SW480 (cell line): Measurements from ENCODE around the gene CNTLN.
A peak's percentile ranks its signal among the peaks of the same experiment; 100 is the strongest.
"Not testable (repeated sequence)": the region's sequence is repeated elsewhere in the genome, so short reads cannot be mapped to it uniquely, and the experiment has no call there.

ENCODE experiments used
- DNase-seq: peaks from one replicate; pipeline ENCODE4 v3.0.0-alpha.2; 2016; ENCODE audit warnings: low spot score

CNTLN gene

DNA sequence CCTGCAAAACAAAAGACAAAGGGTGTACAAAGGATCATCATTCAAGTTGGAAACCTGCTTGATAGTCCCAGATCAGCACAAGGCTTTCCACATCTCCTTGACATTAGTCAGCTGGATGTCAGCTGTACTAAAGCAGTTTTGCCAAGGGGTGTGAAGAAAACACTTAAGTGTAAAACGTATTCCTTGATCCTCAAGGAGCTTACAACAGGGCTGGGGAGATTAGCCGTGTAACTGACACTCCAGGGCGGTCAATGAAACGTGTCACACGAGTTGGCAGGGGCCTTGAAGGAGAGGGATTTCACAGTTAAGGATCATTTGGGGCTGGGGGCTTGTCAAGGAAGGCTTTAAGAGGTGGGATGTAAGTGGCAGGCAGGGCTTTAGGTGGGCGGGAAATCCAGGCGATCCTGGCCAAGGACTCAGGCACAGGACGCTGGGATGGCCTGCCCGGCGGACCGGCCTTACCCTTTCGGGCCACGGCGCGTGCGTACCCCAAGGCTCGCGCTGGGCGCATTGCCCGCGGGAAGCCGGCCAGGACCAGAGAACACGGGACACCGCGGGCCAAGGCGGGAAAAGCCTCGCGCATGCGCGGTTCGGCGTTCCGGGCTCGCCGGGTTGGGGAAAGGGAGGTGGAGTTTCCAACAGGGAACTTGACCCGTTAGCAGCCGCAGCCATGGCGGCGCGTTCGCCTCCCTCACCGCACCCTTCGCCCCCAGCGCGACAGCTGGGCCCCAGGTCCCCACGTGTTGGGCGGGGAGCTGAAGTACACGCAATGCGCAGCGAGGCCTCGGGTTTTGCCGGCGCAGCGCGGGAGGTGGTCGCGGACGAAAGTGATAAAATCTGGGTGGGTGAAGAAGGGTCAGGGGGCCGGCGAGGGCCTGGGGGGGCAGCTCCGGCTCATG, at the start of gene CNTLN:
Gene CNTLN, plus strand, starts transcription at position 645 of the 899 bp plus-strand sequence. Its CDS starts 26 bp downstream, at position 671.
- DNase-seq, result peak; percentile 54

DNA sequence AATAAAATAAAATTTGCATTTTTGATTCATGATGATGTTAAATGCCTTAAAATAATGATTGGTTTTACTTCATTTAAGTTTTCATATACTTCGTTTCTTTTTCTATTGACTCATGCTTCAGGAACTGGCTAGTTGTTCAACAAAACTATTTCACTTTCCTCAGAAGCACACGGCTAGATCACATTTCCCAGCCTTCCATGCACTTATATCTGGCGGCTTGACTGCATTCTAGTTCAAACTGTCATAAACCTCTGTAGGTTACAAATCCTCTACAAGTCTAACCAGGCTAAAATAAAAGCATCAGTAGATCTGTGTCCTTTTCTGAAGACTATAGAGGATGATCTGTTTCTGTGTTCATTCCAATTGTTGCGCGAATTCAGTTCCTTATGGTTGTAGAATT, 46.3 kb upstream of the CNTLN start:
- no peak for DNase-seq

DNA sequence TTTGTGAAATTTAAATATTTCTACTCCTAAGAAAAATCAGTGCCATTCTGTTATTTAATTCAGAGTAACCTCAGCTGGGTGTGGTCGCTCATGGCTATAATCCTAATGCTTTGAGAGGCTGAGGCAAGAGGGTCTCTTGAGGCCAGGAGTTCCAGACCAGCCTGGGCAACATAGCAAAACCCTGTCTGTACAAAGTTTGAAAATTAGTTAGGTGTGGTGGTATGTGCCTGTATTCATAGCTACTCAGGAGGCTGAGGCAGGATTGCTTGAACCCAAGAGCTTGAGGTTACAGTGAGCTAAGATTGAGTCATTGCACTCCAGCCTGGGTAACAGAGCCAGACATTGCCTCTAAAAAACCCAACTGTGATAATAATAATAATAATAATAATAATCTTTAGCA, 44.8 kb upstream of the CNTLN start:
- DNase-seq, result no peak

GRCh38 chr9:17116400-17116837, 18.4 kb upstream of the CNTLN start:
- DNase-seq, result peak; percentile 43

DNA sequence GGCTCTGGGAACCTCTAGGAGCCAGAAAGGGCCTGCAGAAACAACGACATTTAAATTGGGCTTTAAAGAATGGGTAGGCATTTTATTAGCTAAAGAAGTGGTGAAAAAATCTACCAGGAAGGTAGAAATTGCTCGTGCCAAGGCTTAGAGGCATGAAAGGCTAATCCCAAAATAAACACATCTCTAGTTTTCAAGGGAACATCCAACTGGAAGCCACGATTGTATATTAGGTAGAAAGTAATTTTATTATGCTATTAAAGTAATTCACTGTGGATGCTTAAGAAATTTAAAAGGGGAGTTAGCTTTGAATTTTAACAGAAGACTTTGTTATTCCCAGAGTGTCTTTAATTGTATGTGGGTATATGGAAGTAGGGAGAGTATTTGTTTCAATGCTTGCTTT, 17.5 kb upstream of the CNTLN start:
- DNase-seq, result no peak

GRCh38 chr9:17120203-17120602, 14.6 kb upstream of the CNTLN start:
- DNase-seq, result no peak

DNA sequence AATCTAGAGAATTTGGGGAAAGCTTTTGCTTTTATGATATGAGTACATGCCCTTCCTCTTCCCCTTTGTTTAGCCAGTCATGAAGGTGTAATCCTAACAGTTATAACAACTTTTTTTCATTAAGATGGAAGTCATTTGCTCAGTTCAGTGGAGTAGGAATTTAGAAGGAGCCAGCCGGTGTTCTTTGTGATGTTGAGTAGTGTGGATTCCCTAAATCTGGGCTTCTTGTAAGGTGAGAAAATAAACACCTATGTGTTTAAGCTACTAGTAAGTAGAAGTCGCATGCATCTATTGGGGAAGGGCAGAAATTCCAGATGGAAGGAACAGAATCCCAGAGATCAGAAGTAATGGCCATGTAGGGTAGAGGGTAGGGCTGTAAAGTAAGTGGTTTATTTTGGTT, 13.6 kb upstream of the CNTLN start:
- no peak for DNase-seq

- no peak for DNase-seq
These were observed 4.5 kb upstream of the CNTLN start for GRCh38 chr9:17130291-17130690.

DNA sequence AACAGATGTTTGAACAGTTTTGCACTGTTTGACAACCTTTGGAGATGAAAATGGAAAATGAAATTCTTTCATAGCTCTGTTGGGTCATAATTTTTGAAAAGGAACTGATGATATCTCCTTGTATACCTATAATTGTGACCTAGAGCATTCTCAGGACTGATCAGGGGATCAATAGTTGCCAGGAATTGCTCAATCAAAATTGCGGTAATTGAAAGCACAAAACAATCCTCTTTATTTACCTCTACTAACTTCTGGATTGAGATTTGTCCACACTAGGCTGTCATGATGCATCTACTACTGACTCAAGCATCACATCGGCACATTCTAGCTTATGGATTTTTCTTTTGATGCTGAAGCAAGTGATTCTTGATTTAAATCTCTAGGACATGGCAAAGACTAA, 4.1 kb upstream of the CNTLN start:
- no peak for DNase-seq

DNA sequence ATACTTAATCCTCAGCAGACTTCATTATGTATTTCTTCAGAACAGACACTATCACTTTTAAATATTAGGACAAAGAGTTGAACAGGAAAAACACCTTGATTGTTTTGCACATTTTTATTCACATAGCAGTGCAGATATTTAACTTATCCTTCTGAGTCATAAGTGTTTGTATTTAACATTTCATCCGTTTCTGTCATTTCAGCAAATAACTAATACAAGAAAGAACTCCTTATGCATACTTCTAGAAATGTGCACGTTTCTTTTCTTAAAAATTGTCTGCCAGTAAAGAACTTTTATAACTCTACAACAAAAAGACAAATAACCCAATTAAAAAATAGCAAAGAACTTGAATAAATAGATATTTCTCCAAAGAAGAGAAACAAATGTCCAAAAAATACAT, 3.3 kb upstream of the CNTLN start:
- no peak for DNase-seq

DNA sequence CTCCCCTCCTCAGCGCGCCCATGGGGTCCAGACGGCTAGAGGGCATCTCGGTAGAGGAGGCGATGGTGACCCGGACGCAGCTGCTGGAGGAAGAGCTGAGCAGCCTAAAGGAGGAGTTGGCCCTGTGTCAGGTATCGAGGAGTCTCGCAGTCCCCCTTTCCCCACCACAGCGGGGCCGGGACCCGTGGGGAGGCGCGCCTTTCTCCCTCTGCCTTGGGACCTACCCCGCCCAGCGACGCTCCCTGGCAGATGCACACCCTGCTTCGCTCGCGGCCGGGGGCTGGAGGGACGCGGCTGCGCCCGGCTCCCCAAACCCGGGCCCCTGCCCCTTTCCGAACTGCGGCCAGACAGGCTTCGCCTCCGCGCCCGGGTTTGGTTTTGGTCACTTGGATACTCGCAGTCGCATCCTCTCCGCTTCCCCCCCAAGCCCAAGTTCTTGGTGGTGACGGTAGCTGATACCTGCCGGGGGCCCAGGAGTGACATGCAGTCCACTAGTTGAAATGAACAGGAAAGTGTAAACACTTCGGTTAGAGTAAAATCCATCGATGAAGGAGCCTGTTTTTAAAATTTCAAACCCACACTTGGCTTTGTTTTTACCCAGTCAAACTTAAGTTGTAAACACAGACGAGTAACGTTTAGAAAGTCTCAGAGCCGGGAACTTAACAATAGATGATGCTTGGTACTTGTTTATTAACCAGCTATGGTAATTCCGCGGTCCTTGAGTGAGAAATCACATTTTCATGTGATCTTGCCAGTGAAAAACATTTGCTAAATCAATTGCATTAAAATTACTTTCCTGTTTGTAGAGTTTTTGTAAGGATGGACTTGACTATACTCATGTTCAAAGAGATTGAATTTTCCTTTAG, 688 bp downstream of the CNTLN start:
- DNase-seq, result peak; percentile 6

GRCh38 chr9:17137566-17137965, 2.7 kb downstream of the CNTLN start:
- no peak for DNase-seq

DNA sequence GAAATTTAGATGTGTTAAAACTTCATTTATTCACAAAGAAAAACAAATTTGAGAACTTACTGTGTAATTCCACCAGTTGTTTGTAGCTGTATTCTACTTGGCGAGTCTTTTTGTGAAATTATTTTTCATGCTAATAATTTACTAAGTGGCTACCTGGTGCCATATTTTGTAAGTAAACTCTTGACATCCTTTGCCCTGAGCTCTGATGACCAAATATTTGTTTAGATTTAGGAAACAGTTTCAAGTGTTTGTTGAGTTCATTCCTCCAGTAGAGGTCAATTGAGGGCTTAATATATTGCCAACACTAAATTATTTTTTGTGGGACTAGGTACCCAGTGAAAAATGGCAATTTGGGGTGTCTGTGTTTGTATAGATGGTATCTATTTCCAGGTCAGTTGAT, 3.7 kb downstream of the CNTLN start:
- no peak for DNase-seq

DNA sequence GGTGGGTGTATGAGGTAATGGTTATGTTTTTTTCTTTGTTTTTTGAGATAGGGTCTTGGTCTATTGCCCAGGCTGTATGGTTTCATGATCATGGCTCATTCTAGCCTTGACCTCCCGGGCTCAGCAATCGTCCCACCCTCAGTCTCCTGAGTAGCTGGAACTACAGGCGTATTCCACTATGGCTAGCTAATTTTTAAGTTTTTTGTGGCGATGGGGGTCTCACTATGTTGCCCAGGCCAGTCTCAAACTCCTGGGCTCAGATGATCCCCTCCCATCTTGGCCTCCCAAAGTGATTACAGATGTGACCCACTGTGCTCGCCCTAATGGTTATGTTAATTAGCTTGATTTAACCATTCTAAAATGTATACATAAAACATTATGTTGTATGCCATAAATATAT, 5.6 kb downstream of the CNTLN start:
- DNase-seq, result no peak

- DNase-seq, result no peak
These were observed 13.5 kb downstream of the CNTLN start for GRCh38 chr9:17148324-17148723.

DNA sequence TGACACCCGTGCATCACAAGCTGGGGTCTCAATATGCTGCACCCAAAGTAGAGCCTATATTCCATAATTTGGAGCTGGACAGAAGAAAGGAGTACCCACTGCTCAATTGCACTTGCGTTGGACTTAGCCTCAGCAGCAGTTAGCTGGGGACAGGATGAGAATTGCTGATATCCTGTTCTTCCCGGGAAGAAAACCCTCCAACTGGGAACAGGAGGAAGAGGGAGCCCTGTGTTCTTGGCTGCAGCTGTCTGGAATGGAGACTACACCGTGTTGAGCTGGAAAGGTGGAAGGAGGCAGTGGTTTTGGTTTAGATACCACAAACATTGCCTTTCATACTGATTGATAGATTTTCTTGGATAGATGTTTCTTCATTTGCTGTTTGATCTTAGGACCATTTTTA, 24.6 kb downstream of the CNTLN start:
- no peak for DNase-seq

GRCh38 chr9:17160327-17160726, 25.5 kb downstream of the CNTLN start:
- no peak for DNase-seq

DNA sequence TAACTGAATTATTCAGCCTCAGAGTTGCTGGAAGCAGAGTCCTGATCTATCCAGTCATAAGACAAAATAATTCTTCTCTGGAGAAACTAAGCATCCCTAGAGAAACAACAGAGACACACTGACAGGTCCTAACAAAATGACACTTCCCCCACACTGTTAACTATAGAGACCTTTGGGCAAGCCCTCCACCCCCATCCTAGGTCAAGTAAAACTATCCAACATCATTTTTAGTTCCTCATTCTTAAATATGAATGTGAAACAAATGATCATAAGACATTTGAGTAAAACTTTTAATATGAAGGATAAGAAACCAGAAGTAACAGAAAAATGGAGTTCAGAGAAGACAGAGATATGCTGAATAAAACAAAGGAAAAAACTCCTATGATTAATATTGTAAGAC, 30.9 kb downstream of the CNTLN start:
- no peak for DNase-seq

DNA sequence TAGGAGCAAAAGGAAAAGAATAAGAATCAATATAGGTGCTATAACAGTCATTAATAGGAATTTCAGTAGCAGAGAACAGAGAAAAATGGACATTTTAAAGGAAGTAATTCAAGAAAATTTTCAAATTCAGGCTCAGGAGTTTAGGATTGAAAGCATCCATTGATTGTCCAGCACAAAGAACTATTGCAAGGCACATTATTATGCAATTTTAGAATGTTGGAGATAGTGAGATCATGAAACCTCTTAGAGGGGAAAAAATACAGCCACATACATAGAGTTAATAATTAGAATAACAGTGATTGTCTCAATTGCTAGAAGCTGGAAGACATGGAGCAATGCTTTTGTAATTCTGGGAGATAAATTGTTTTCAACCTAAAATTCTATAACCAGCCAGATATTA, 31.5 kb downstream of the CNTLN start:
- no peak for DNase-seq

DNA sequence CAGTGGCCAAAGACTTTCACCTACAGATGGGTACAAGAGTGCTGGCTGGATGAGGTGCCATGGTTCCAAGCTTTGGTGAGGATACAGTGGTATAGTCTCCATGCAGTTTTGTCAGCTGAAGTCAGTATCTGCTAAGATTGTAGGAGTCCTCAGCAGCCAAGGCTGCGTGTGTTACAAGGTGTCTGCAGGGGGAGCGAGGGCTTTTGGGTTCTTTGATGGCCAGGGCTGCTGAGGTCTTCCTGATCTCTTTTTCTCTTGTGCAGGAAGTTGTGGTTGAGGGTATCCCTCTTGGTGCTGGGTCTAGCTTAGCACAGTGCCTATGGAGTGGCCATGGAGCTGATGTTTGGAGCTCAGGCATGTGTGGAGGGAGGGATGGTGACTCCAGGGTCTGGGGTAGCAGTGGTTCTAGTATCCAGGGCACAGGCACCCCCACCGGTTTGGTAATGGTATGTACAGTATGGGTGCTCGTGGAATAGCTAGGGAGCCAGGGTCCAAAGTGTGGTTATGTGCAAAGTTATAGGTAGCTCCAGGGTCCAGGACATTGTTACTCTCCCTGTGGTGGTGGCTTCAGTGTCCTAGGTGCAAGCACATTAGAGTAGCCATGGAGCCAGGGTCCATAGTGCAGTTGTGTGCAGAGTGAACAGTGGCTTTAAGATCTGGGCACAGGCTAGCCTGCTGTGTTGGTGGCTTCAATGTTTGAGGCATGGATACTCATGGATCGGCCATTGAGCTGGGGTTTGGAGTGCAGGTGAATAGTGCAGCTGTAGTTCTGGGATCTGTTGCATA, 36.7 kb downstream of the CNTLN start:
- DNase-seq, result no peak

DNA sequence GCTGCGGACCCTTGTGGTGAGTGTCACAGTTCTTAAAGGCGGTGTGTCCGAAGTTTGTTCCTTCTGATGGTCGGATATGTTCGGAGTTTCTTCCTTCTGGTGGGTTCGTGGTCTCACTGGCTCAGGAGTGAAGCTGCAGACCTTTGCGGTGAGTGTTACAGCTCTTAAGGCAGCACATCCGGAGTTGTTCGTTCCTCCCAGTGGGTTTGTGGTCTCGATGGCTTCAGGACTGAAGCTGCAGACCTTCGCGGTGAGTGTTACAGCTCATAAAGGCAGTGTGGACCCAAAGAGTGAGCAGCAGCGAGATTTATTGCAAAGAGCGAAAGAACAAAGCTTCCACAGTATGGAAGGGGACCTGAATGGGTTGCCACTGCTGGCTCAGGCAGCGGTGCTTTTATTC, 42.7 kb downstream of the CNTLN start:
- not testable (repeated sequence) for DNase-seq

DNA sequence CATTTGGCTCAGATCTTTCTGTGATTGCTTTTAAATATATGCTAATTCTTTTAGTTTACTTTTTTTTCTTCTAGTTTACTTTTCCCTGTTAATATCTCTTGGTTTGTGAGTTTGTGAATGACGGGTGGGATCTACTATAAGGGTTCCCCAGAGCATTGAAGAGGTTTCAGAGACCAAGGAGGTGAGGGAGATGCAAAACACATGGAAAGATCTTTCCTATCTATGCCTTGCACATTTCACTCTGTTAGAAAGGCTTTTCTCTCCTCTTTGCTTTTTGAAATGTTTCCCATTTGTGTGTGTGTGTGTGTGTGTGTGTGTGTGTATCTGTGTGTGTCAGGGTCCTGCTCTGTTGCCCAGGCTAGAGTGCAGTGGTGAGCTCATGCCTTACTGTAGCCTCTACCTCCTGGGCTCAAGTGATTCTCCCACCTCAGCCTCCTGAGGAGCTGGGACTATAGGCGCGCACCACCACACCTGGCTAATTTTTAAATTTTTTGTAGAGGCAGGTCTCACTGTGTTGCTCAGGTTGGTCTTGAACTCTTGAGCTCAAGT, 50.7 kb downstream of the CNTLN start:
- no peak for DNase-seq
